ENCODE measurements around the gene ACTR8. TPM values are rescaled to one million over a fixed set of nuclear protein-coding genes. Genes with fewer than 3 reads are reported as not detected.
A peak's percentile ranks its signal among the peaks of the same experiment; 100 is the strongest.

Gene ACTR8
- total and polyA plus RNA-seq, 2 of the 13 experiments (the other 11 are each of a cell fraction or from before 2014, with no cell fraction given) = 15.5 to 29.0 TPM

- no peak for TF ChIP-seq ZBTB26 (CRISPR knock-in tag; IDR thresholded peaks at IDR 0.05; ENCODE audit: borderline replicate concordance)
- TF ChIP-seq ATF2 (CRISPR knock-in tag; IDR thresholded peaks at IDR 0.05) = peak; percentile 35; the same call in 1 of the 2 replicates
- peak; percentile 42 for TF ChIP-seq MAX (IDR thresholded peaks at IDR 0.05)
- 0 out of 2 replicates have a peak, but pooled peaks have one; percentile 43 for TF ChIP-seq KLF6 (CRISPR knock-in tag; IDR thresholded peaks at IDR 0.05)
- 0 out of 2 replicates have a peak, but pooled peaks have one; percentile 21 for TF ChIP-seq SMAD3 (CRISPR knock-in tag; IDR thresholded peaks at IDR 0.05)
- 0 out of 2 replicates have a peak, but pooled peaks have one; percentile 34 for TF ChIP-seq TOPORS (CRISPR knock-in tag; IDR thresholded peaks at IDR 0.05)
- peak; percentile 54; the same call in 1 of the 2 replicates for TF ChIP-seq ZFP91 (CRISPR knock-in tag; IDR thresholded peaks at IDR 0.05; ENCODE audit: borderline replicate concordance)
- TF ChIP-seq ZNF773 (CRISPR knock-in tag; IDR thresholded peaks at IDR 0.05; ENCODE audit: borderline replicate concordance) = no peak
- TF ChIP-seq EP300 (IDR thresholded peaks at IDR 0.05; ENCODE audit: low read depth in 2 of 2, low read length in 2 of 2) = 0 out of 4 replicates have a peak, but pooled peaks of 1 of the 2 experiments have one; percentile 27
- TF ChIP-seq EP300 (CRISPR knock-in tag; IDR thresholded peaks at IDR 0.05; ENCODE audit: borderline replicate concordance) = no peak
- TF ChIP-seq ZNF792 (CRISPR knock-in tag; IDR thresholded peaks at IDR 0.05) = peak; percentile 24; the same call in 1 of the 2 replicates
- no peak for TF ChIP-seq ZBTB34 (CRISPR knock-in tag; IDR thresholded peaks at IDR 0.05)
- peak; percentile 84 for TF ChIP-seq ZNF687 (CRISPR knock-in tag; IDR thresholded peaks at IDR 0.05)
- no peak for TF ChIP-seq ZNF777 (CRISPR knock-in tag; IDR thresholded peaks at IDR 0.05)
- peak; percentile 37; the same call in 1 of the 2 replicates for TF ChIP-seq HMG20A (CRISPR knock-in tag; IDR thresholded peaks at IDR 0.05; ENCODE audit: borderline replicate concordance)
- TF ChIP-seq MYC (CRISPR knock-in tag; IDR thresholded peaks at IDR 0.05; ENCODE audit: borderline replicate concordance) = 0 out of 2 replicates have a peak, but pooled peaks have one; percentile 18
- TF ChIP-seq HES4 (CRISPR knock-in tag; IDR thresholded peaks at IDR 0.05; ENCODE audit: borderline replicate concordance) = no peak
These were observed 63.5 kb downstream of the ACTR8 start (continued) for GRCh38 chr3:53818221-53819162.

All from HepG2 (cell line).